ENCODE data around the gene C10orf105.

The C10orf105 gene

GRCh38 chr10:71719464-71720201 lies at the start of gene C10orf105:
TSS of gene C10orf105 (minus strand) at chr10:71719778. CDS start at chr10:71716337, 3,441 bp downstream.
- Histone ChIP-seq H3K9me3 (ENCODE audit: low read length) (no peaks in the 10 kb centered on the region), H3K36me3 (ENCODE audit: insufficient read depth, low read length) (no peaks in the 10 kb centered on the region), H3K4me1 (ENCODE audit: insufficient read depth, low read length) (peaks cover 14% of the 10 kb centered on the region), H3K27me3 (ENCODE audit: control insufficient read depth in 1 of 2, insufficient read depth in 2 of 2, low read length in 2 of 2) (no peaks in the 10 kb centered on the region), H3K9ac (ENCODE audit: low read length) (no peak within 1 kb of the TSS), H3K27ac (ENCODE audit: low read depth, low read length) (no peak within 1 kb of the TSS), H3K4me3 (ENCODE audit: low read depth in 1 of 2, low read length in 2 of 2) (no peak within 1 kb of the TSS)

- Histone ChIP-seq H3K27me3 (ENCODE audit: control insufficient read depth in 1 of 2, insufficient read depth in 2 of 2, low read length in 2 of 2) (no peaks in the 10 kb centered on the region), H3K4me3 (ENCODE audit: low read depth in 1 of 2, low read length in 2 of 2) (no peak overlapping the region), H3K9ac (ENCODE audit: low read length) (no peak overlapping the region), H3K27ac (ENCODE audit: low read depth, low read length) (peak overlapping the region; percentile 41), H3K9me3 (ENCODE audit: low read length) (no peaks in the 10 kb centered on the region), H3K4me1 (ENCODE audit: insufficient read depth, low read length) (peaks cover 95% of the 10 kb centered on the region), H3K36me3 (ENCODE audit: insufficient read depth, low read length) (no peaks in the 10 kb centered on the region)
Observed at GRCh38 chr10:71767420-71768035, 48.0 kb upstream of the C10orf105 start.

- peak overlapping the region; percentile 69 for H3K27ac ChIP-seq (ENCODE audit: low read depth, low read length)
- H3K4me1 ChIP-seq (ENCODE audit: insufficient read depth, low read length) = peaks cover 89% of the 10 kb centered on the region
- no peaks in the 10 kb centered on the region for H3K27me3 ChIP-seq (ENCODE audit: control insufficient read depth in 1 of 2, insufficient read depth in 2 of 2, low read length in 2 of 2)
- H3K36me3 ChIP-seq (ENCODE audit: insufficient read depth, low read length) = peaks cover 3% of the 10 kb centered on the region
- no peaks in the 10 kb centered on the region for H3K9me3 ChIP-seq (ENCODE audit: low read length)
- H3K4me3 ChIP-seq (ENCODE audit: low read depth in 1 of 2, low read length in 2 of 2) = no peak overlapping the region
- no peak overlapping the region for H3K9ac ChIP-seq (ENCODE audit: low read length)
Observed at GRCh38 chr10:71766717-71767419, 47.3 kb upstream of the C10orf105 start.

DNA sequence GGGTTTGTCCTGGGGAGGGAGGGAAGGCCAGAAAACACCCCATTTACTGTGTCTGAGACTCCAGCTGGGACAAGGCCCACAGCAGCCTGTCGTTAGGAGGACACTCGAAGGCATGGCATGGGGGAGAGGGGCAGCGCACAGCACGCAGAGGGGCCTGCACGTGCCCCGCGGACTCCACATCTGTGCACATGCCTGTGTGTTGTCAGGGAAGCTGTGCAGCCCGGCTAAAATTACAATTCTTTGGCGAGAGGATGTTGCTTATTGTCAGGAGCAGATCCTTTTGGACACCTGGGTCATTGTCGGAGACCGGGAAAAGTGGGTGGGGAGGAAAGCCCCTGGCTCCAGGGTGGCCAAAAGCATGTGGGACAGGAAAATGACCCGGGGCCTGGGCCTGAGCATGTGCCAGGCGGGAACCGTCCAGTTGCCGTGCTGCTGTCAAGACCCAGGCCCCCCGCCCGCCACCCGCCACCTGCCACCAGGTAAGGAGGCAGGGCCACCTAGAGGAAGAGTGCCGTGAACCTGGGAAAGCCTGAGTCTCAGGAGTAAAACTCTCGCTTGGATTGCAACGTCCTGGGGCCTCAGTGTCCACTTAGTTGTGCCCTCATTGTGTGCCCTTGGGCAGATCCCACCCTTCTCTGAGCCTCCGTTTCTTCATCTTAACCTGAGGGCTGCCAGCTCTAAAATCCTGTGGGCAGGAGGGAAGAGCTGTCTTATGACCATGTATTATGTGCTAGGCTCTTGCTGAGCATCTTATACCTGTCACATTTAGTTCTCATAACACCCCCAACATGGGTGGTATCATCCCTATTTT lies 46.5 kb upstream of the C10orf105 start:
- no peak overlapping the region for H3K4me3 ChIP-seq (ENCODE audit: low read depth in 1 of 2, low read length in 2 of 2)
- H3K4me1 ChIP-seq (ENCODE audit: insufficient read depth, low read length) = peaks cover 81% of the 10 kb centered on the region
- peak overlapping the region; percentile 69 for H3K27ac ChIP-seq (ENCODE audit: low read depth, low read length)
- H3K9ac ChIP-seq (ENCODE audit: low read length) = no peak overlapping the region
- H3K36me3 ChIP-seq (ENCODE audit: insufficient read depth, low read length) = peaks cover 10% of the 10 kb centered on the region
- no peaks in the 10 kb centered on the region for H3K9me3 ChIP-seq (ENCODE audit: low read length)
- H3K27me3 ChIP-seq (ENCODE audit: control insufficient read depth in 1 of 2, insufficient read depth in 2 of 2, low read length in 2 of 2) = no peaks in the 10 kb centered on the region

GRCh38 chr10:71765176-71765904 lies 45.8 kb upstream of the C10orf105 start:
- peak overlapping the region; percentile 69 for H3K27ac ChIP-seq (ENCODE audit: low read depth, low read length)
- H3K27me3 ChIP-seq (ENCODE audit: control insufficient read depth in 1 of 2, insufficient read depth in 2 of 2, low read length in 2 of 2) = no peaks in the 10 kb centered on the region
- peaks cover 73% of the 10 kb centered on the region for H3K4me1 ChIP-seq (ENCODE audit: insufficient read depth, low read length)
- no peaks in the 10 kb centered on the region for H3K9me3 ChIP-seq (ENCODE audit: low read length)
- H3K9ac ChIP-seq (ENCODE audit: low read length) = no peak overlapping the region
- H3K4me3 ChIP-seq (ENCODE audit: low read depth in 1 of 2, low read length in 2 of 2) = no peak overlapping the region
- H3K36me3 ChIP-seq (ENCODE audit: insufficient read depth, low read length) = peaks cover 18% of the 10 kb centered on the region

GRCh38 chr10:71763352-71764127 lies 44.0 kb upstream of the C10orf105 start:
- H3K27ac ChIP-seq (ENCODE audit: low read depth, low read length) = peak overlapping the region; percentile 12

GRCh38 chr10:71762324-71762723 lies 42.7 kb upstream of the C10orf105 start:
- Histone ChIP-seq H3K4me3 (ENCODE audit: low read depth in 1 of 2, low read length in 2 of 2) (no peak overlapping the region), H3K4me1 (ENCODE audit: insufficient read depth, low read length) (peaks cover 47% of the 10 kb centered on the region), H3K9ac (ENCODE audit: low read length) (no peak overlapping the region), H3K36me3 (ENCODE audit: insufficient read depth, low read length) (peaks cover 35% of the 10 kb centered on the region), H3K27me3 (ENCODE audit: control insufficient read depth in 1 of 2, insufficient read depth in 2 of 2, low read length in 2 of 2) (no peaks in the 10 kb centered on the region), H3K9me3 (ENCODE audit: low read length) (no peaks in the 10 kb centered on the region), H3K27ac (ENCODE audit: low read depth, low read length) (no peak overlapping the region)

More at GRCh38 chr10:71763352-71764127, 44.0 kb upstream of the C10orf105 start:
- H3K9me3 ChIP-seq (ENCODE audit: low read length) = no peaks in the 10 kb centered on the region
- H3K36me3 ChIP-seq (ENCODE audit: insufficient read depth, low read length) = peaks cover 23% of the 10 kb centered on the region
- peaks cover 59% of the 10 kb centered on the region for H3K4me1 ChIP-seq (ENCODE audit: insufficient read depth, low read length)
- H3K9ac ChIP-seq (ENCODE audit: low read length) = no peak overlapping the region
- H3K27me3 ChIP-seq (ENCODE audit: control insufficient read depth in 1 of 2, insufficient read depth in 2 of 2, low read length in 2 of 2) = no peaks in the 10 kb centered on the region
- no peak overlapping the region for H3K4me3 ChIP-seq (ENCODE audit: low read depth in 1 of 2, low read length in 2 of 2)

DNA sequence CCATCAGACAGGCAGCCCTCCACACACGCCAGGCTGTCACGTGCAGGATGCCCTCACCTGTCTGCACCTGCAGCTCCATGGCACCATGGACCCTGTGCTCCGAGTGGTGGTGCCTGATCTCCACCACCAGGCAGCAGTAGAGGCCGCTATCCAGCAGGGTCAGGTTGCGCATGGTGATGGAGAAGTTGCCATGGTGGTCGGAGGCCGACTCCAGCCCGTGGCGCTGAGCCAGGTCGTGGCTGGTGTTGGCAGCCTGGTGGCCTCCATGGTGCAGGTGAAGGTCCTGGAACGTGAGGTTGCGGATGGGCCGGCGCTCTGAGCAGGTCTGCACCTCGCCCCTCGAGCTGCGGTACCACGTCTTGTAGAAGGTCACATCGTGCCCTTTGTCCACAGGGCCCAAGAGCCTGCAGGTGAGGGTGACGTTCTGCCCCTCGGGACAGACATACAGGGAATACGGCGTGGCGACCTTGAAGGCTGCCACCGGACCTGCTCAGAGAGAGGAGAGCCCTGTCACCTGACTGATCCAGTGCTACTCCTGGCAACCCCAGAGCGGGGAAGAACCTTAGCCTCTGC lies 42.0 kb upstream of the C10orf105 start:
- Histone ChIP-seq H3K9me3 (ENCODE audit: low read length) (no peaks in the 10 kb centered on the region), H3K36me3 (ENCODE audit: insufficient read depth, low read length) (peaks cover 39% of the 10 kb centered on the region), H3K27me3 (ENCODE audit: control insufficient read depth in 1 of 2, insufficient read depth in 2 of 2, low read length in 2 of 2) (no peaks in the 10 kb centered on the region), H3K27ac (ENCODE audit: low read depth, low read length) (no peak overlapping the region), H3K4me1 (ENCODE audit: insufficient read depth, low read length) (peaks cover 40% of the 10 kb centered on the region), H3K9ac (ENCODE audit: low read length) (no peak overlapping the region), H3K4me3 (ENCODE audit: low read depth in 1 of 2, low read length in 2 of 2) (no peak overlapping the region)

- Histone ChIP-seq H3K4me1 (ENCODE audit: insufficient read depth, low read length) (peaks cover 35% of the 10 kb centered on the region), H3K9me3 (ENCODE audit: low read length) (no peaks in the 10 kb centered on the region), H3K4me3 (ENCODE audit: low read depth in 1 of 2, low read length in 2 of 2) (no peak overlapping the region), H3K27ac (ENCODE audit: low read depth, low read length) (no peak overlapping the region), H3K9ac (ENCODE audit: low read length) (no peak overlapping the region), H3K27me3 (ENCODE audit: control insufficient read depth in 1 of 2, insufficient read depth in 2 of 2, low read length in 2 of 2) (no peaks in the 10 kb centered on the region), H3K36me3 (ENCODE audit: insufficient read depth, low read length) (peaks cover 43% of the 10 kb centered on the region)
Observed at GRCh38 chr10:71761105-71761511, 41.5 kb upstream of the C10orf105 start.

- H3K4me1 ChIP-seq (ENCODE audit: insufficient read depth, low read length) = peaks cover 14% of the 10 kb centered on the region
- peaks cover 71% of the 10 kb centered on the region for H3K36me3 ChIP-seq (ENCODE audit: insufficient read depth, low read length)
- H3K27ac ChIP-seq (ENCODE audit: low read depth, low read length) = no peak overlapping the region
- H3K9ac ChIP-seq (ENCODE audit: low read length) = no peak overlapping the region
- no peaks in the 10 kb centered on the region for H3K27me3 ChIP-seq (ENCODE audit: control insufficient read depth in 1 of 2, insufficient read depth in 2 of 2, low read length in 2 of 2)
- H3K9me3 ChIP-seq (ENCODE audit: low read length) = no peaks in the 10 kb centered on the region
- no peak overlapping the region for H3K4me3 ChIP-seq (ENCODE audit: low read depth in 1 of 2, low read length in 2 of 2)
Observed at GRCh38 chr10:71757399-71757922, 37.9 kb upstream of the C10orf105 start.

All from muscle layer of colon (tissue), 2 donors.